CD4-positive, alpha-beta T cell (primary cell): ENCODE measurements around the gene SPOCK1. TPM values are rescaled to one million over a fixed set of nuclear protein-coding genes. Genes with fewer than 3 reads are reported as not detected.

ENCODE experiments used
- ATAC-seq: fragments of 200-7000 bp; cut with Tn5 transposase; one replicate; pipeline ENCODE4 v1.10.0; 2022; ENCODE audit warnings: mild to moderate bottlenecking; ENCODE audit not compliant: poor library complexity
- CTCF ChIA-PET: fragments of 350-600 bp; sonication (Branson Sonifier 250); formaldehyde crosslinking; loops from one replicate; lab custom pipeline; 2021; ENCODE audit warnings: antibody characterized with exemption, inconsistent platforms; lab: Charles Lee
- POLR2A ChIA-PET: fragments of 350-600 bp; sonication (Branson Sonifier 250); formaldehyde crosslinking; loops from one replicate; lab custom pipeline; 2021; ENCODE audit warnings: antibody characterized with exemption, inconsistent platforms; lab: Charles Lee
- DNase-seq, 14 experiments: peaks; one replicate each; pipeline ENCODE4 v3.0.0-alpha.2; 2013 to 2020; ENCODE audit warnings: mixed read lengths in 2 of 14
- H3K27ac ChIP-seq, 2 donors: one replicate each; pipeline versions ENCODE4 v1.5.1 to v1.7.0; 2013; ENCODE audit warnings: low read length in 2 of 2, low read depth in 1 of 2, mild to moderate bottlenecking in 1 of 2
- H3K27me3 ChIP-seq, 2 experiments: 1 replicate in 1 of 2; 2 replicates in 1 of 2; pipeline versions ENCODE4 v1.6.1 to v1.7.0; 2013; ENCODE audit warnings: low read length in 2 of 2, control low read depth in 1 of 2, mild to moderate bottlenecking in 1 of 2, moderate library complexity in 1 of 2; ENCODE audit not compliant: insufficient read depth in 2 of 2, control insufficient read depth in 1 of 2
- H3K36me3 ChIP-seq: one replicate; pipeline ENCODE4 v1.6.1; 2013; ENCODE audit warnings: low read length, control low read depth; ENCODE audit not compliant: insufficient read depth
- H3K4me1 ChIP-seq: one replicate; pipeline ENCODE4 v1.6.1; 2013; ENCODE audit warnings: low read length, control low read depth; ENCODE audit not compliant: insufficient read depth
- H3K4me3 ChIP-seq: one replicate; pipeline ENCODE4 v1.5.1; 2013; ENCODE audit warnings: mild to moderate bottlenecking, low read length, moderate library complexity
- H3K9me3 ChIP-seq, 2 experiments: 1 replicate in 1 of 2; 2 replicates in 1 of 2; pipeline versions ENCODE4 v1.6.1 to v1.7.0; 2013; ENCODE audit warnings: low read length in 2 of 2, mild to moderate bottlenecking in 2 of 2, control low read depth in 1 of 2, moderate library complexity in 1 of 2; ENCODE audit not compliant: control insufficient read depth in 1 of 2, insufficient read depth in 1 of 2
- H3K27ac Mint-ChIP-seq: one replicate; pipeline ENCODE4 v1.8.0; 2020; ENCODE audit warnings: mixed read lengths
- H3K27me3 Mint-ChIP-seq: one replicate; pipeline ENCODE4 v1.8.0; 2021; ENCODE audit warnings: mixed read lengths
- H3K36me3 Mint-ChIP-seq: one replicate; pipeline ENCODE4 v1.8.0; 2021; ENCODE audit warnings: low read depth, mixed read lengths
- H3K4me1 Mint-ChIP-seq: one replicate; pipeline ENCODE4 v1.8.0; 2021; ENCODE audit warnings: low read depth, mixed read lengths
- H3K4me3 Mint-ChIP-seq: one replicate; pipeline ENCODE4 v1.8.0; 2020; ENCODE audit warnings: mild to moderate bottlenecking, mixed read lengths
- H3K9me3 Mint-ChIP-seq: one replicate; pipeline ENCODE4 v1.8.0; 2020; ENCODE audit warnings: mixed read lengths
- intact Hi-C, 2 experiments: fragments of 100-400 bp; cut with DNase I in 1 of 2; cut with micrococcal nuclease in 1 of 2; formaldehyde crosslinking; loops; one replicate each; pipeline versions ENCODE4 v1.15.1 to v1.9.0; 2023 to 2025; cut with DNase I, micrococcal nuclease
- total RNA-seq, 174 experiments: library from RNA in 2 of 174; stranded (reverse) in 2 of 174; gene quantifications; one replicate each; pipeline ENCODE4 v1.2.3 and lab custom pipeline; 2021 to 2026
- TF ChIP-seq, protein P1 (sequence below): fragments of 200-600 bp; IDR thresholded peaks from one replicate; pipeline ENCODE4 v1.8.0; 2022; ENCODE audit warnings: antibody characterized with exemption, mild to moderate bottlenecking

Gene SPOCK1
- total RNA-seq, 2 experiments from 2014 or later = not detected

DNA sequence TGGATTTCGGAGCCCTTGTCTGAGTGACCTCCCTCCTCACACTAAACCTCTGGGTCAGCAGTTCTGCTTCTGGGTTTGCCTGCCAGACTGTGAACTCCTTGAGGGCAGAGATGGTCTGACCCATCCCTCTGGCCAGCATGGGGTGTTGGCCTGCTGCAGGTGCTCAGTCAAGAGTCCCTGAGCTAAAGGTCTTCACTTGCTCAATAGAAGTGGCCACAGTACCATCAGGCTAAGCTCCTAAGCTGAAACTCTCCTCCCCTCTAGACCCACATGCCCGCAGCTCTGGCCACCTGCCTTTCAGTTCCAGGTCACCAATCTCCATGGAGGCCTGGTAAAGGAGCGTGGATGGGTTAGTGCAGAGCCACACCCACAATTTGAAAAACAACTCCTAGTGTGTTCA, 316.6 kb downstream of the SPOCK1 start:
- Mint-ChIP-seq H3K27me3 (peaks cover 10% of the 10 kb centered on the region), H3K4me1 (no peaks in the 10 kb centered on the region), H3K36me3 (no peaks in the 10 kb centered on the region), H3K9me3 (no peaks in the 10 kb centered on the region), H3K4me3 (no peak overlapping the region), H3K27ac (no peak overlapping the region)
- H3K36me3 ChIP-seq = no peaks in the 10 kb centered on the region
- no peak for ATAC-seq
- ChIA-PET CTCF (no interaction called here), POLR2A (no interaction called here)
- DNase-seq = no peak
- peaks cover 0 to 3% of the 10 kb centered on the region in 2 experiments for H3K9me3 ChIP-seq
- no peak overlapping the region for H3K4me3 ChIP-seq
- TF ChIP-seq, protein P1, sequence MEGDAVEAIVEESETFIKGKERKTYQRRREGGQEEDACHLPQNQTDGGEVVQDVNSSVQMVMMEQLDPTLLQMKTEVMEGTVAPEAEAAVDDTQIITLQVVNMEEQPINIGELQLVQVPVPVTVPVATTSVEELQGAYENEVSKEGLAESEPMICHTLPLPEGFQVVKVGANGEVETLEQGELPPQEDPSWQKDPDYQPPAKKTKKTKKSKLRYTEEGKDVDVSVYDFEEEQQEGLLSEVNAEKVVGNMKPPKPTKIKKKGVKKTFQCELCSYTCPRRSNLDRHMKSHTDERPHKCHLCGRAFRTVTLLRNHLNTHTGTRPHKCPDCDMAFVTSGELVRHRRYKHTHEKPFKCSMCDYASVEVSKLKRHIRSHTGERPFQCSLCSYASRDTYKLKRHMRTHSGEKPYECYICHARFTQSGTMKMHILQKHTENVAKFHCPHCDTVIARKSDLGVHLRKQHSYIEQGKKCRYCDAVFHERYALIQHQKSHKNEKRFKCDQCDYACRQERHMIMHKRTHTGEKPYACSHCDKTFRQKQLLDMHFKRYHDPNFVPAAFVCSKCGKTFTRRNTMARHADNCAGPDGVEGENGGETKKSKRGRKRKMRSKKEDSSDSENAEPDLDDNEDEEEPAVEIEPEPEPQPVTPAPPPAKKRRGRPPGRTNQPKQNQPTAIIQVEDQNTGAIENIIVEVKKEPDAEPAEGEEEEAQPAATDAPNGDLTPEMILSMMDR = no peak
- H3K27ac ChIP-seq = no peak overlapping the region
- H3K4me1 ChIP-seq = no peaks in the 10 kb centered on the region
- peaks cover 0 to 2% of the 10 kb centered on the region in 2 experiments for H3K27me3 ChIP-seq
- intact Hi-C loops = no loop called here

DNA sequence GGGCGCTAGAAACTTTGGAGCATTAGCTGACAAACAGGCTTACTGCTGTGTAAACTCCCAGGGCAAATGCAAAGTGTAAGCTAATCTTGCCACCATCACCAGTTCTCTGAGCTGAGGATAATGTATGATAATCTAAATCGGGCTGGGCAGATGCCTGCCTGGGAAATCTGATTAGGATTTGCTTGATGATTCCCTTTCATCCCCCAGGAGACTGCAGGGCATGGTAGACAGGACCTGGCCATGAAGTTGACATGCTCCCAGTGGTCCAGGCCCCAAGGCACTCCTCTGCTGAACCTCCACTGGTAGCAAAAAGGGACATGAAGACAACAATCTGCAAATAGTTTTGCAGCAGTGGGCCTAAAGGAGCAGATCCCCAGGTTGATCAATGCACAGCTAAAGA, 317.5 kb downstream of the SPOCK1 start:
- Histone ChIP-seq H3K27ac (no peak overlapping the region), H3K4me3 (no peak overlapping the region), H3K27me3 (peaks cover 0 to 2% of the 10 kb centered on the region in 2 experiments), H3K36me3 (no peaks in the 10 kb centered on the region), H3K4me1 (no peaks in the 10 kb centered on the region), H3K9me3 (peaks cover 0 to 3% of the 10 kb centered on the region in 2 experiments)
- H3K9me3 Mint-ChIP-seq = no peaks in the 10 kb centered on the region
- peaks cover 9% of the 10 kb centered on the region for H3K27me3 Mint-ChIP-seq
- intact Hi-C loops = no loop called here
- ATAC-seq (no peak), DNase-seq (no peak)
- H3K4me3 Mint-ChIP-seq = no peak overlapping the region
- no peaks in the 10 kb centered on the region for H3K36me3 Mint-ChIP-seq
- H3K27ac Mint-ChIP-seq = no peak overlapping the region
- ChIA-PET CTCF (no interaction called here), POLR2A (no interaction called here)
- no peaks in the 10 kb centered on the region for H3K4me1 Mint-ChIP-seq
- TF ChIP-seq, protein P1 = no peak

DNA sequence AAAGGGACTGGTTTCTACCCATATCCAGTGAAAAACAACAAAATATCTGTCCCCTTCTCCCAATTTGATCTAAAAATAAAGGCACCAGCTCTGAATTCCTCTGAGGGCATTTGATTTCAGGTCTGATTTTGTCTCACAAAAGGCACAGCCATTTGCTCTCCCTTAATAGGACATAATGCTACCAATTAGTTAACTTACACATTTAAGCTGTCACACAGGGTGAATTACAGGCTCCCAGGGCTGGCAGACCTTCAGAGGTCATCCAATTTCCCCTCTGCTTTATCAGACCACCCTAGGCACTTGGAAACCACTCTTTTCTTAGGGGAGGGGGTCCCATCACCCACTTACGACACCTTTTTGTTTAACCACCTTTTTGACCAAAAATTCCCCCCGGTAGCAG, 319.9 kb downstream of the SPOCK1 start:
- intact Hi-C loops = no loop called here
- ATAC-seq (no peak), DNase-seq (no peak)

More for the DNA sequence above, 319.9 kb downstream of the SPOCK1 start:
- Mint-ChIP-seq H3K9me3 (no peaks in the 10 kb centered on the region), H3K36me3 (no peaks in the 10 kb centered on the region), H3K27me3 (peaks cover 6% of the 10 kb centered on the region), H3K4me3 (no peak overlapping the region), H3K27ac (no peak overlapping the region), H3K4me1 (no peaks in the 10 kb centered on the region)
- Histone ChIP-seq H3K4me1 (no peaks in the 10 kb centered on the region), H3K9me3 (peaks cover 0 to 3% of the 10 kb centered on the region in 2 experiments), H3K4me3 (no peak overlapping the region), H3K36me3 (no peaks in the 10 kb centered on the region), H3K27me3 (peaks cover 0 to 2% of the 10 kb centered on the region in 2 experiments), H3K27ac (no peak overlapping the region)
- POLR2A ChIA-PET = no interaction called here
- TF ChIP-seq, protein P1 = no peak
- CTCF ChIA-PET = no interaction called here
